Spleen (tissue), 11 donors: ENCODE measurements around the gene AHRR. TPM values are rescaled to one million over a fixed set of nuclear protein-coding genes. Genes with fewer than 3 reads are reported as not detected.
"Not testable (repeated sequence)": the region's sequence is repeated elsewhere in the genome, so short reads cannot be mapped to it uniquely, and the experiment has no call there.

ENCODE experiments used
- DNase-seq: peaks from one replicate; pipeline ENCODE4 v3.0.0-alpha.2; 2020
- H3K27ac ChIP-seq, 8 donors: fragments of 200-600 bp; sonication (generic) in 7 of 8; 1 replicate in 4 of 8; 2 replicates in 4 of 8; pipeline versions ENCODE4 v1.5.0 to v1.8.0; 2016 to 2021; ENCODE audit warnings: inconsistent platforms in 4 of 8, mild to moderate bottlenecking in 4 of 8, moderate library complexity in 1 of 8
- H3K27me3 ChIP-seq, 7 donors: fragments of 200-600 bp; sonication (generic) in 6 of 7; replicated peaks in 1 of 7; 1 replicate in 4 of 7; 2 replicates in 3 of 7; pipeline versions ENCODE4 v1.5.0 to v1.8.0; 2016 to 2021; ENCODE audit warnings: inconsistent platforms in 3 of 7, mild to moderate bottlenecking in 1 of 7
- H3K36me3 ChIP-seq, 6 donors: fragments of 200-600 bp; sonication (generic) in 5 of 6; 1 replicate in 4 of 6; 2 replicates in 2 of 6; pipeline versions ENCODE4 v1.5.0 to v1.8.0; 2016 to 2021; ENCODE audit warnings: inconsistent platforms in 2 of 6
- H3K4me1 ChIP-seq, 6 donors: fragments of 200-600 bp; sonication (generic) in 5 of 6; 1 replicate in 3 of 6; 2 replicates in 3 of 6; pipeline versions ENCODE4 v1.5.0 to v1.8.0; 2016 to 2021; ENCODE audit warnings: inconsistent platforms in 3 of 6
- H3K4me3 ChIP-seq, 8 donors: fragments of 200-600 bp; sonication (generic) in 7 of 8; 1 replicate in 4 of 8; 2 replicates in 4 of 8; pipeline versions ENCODE4 v1.5.0 to v1.8.0; 2016 to 2021; ENCODE audit warnings: inconsistent platforms in 4 of 8, mild to moderate bottlenecking in 4 of 8, moderate library complexity in 2 of 8
- H3K9me3 ChIP-seq, 8 donors: fragments of 200-600 bp; sonication (generic) in 7 of 8; 1 replicate in 4 of 8; 2 replicates in 4 of 8; pipeline versions ENCODE4 v1.5.0 to v1.8.0; 2016 to 2021; ENCODE audit warnings: inconsistent platforms in 4 of 8
- CTCF ChIP-seq, 11 experiments: fragments of 200-600 bp in 7 of 11; fragments of 450-650 bp in 4 of 11; sonication (generic) in 4 of 11; IDR thresholded peaks in 8 of 11; conservative IDR thresholded peaks in 3 of 11; 1 replicate in 7 of 11; 2 replicates in 4 of 11; pipeline versions ENCODE4 v1.4.0 to v1.8.0; 2016 to 2021; ENCODE audit warnings: antibody characterized with exemption in 11 of 11, inconsistent platforms in 4 of 11, mild to moderate bottlenecking in 1 of 11
- POLR2A ChIP-seq, 3 donors: fragments of 450-650 bp; IDR thresholded peaks; one replicate each; pipeline ENCODE4 v1.5.1; 2017; ENCODE audit warnings: antibody characterized with exemption in 3 of 3, mild to moderate bottlenecking in 1 of 3
- POLR2AphosphoS5 ChIP-seq, 3 donors: sonication (generic); formaldehyde crosslinking; IDR thresholded peaks; one replicate each; pipeline ENCODE4 v1.5.1; 2017; ENCODE audit warnings: antibody characterized with exemption in 3 of 3
- WGBS, 5 donors: extraction: QIAGEN DNeasy Blood & Tissue Kit in 3 of 5; methylation state at CpG; one replicate each; pipeline versions ENCODE4 v1.1.5 to v1.1.7; 2013 to 2018; 5-methylcytosine and 5-hydroxymethylcytosine counted together
- intact Hi-C: fragments of 100-400 bp; cut with DNase I; formaldehyde crosslinking; loops from one replicate; pipeline ENCODE4 v1.15.0; 2023; ENCODE audit warnings: low total_unique reads
- polyA plus RNA-seq, 3 donors: library from polyadenylated mRNA; stranded (reverse); fragments of 200-250 nt; gene quantifications; one replicate each; pipeline ENCODE4 v1.2.1, GENCODE V29; 2013
- total RNA-seq, 7 donors: library from RNA; depleted of rRNA in 3 of 7; stranded (reverse); fragments of >200 nt in 3 of 7; fragmentation: NEBNext Ultra II Directional in 4 of 7; extraction: Animal tissue kit (Norgen Biotek cat#: 25700) in 4 of 7; gene quantifications; one replicate each; pipeline versions ENCODE4 v1.1.0 to v1.2.1, GENCODE V29; 2016 to 2021
- donor health status: healthy with polysubstance abuse.
- donor health status: DM: no; HTN: no; CAD: no; lungs with moderate emphysema.
- donor health status: DM: no; HTN: no; CAD: no.
- donor health status: Bipolar disorder and iron deficiency.
- donor health status: healthy.
- donor health status: DM: no; HTN: no; CAD: no.
- donor health status: DM: yes; HTN: yes; CAD: no.

The AHRR gene
- total and polyA plus RNA-seq, 10 donors, result 0.96 to 28.5 (median 13.2) TPM

- DNase-seq, result no peak
- H3K9me3 ChIP-seq, result no peaks in the 10 kb centered on the region
- no peak overlapping the region for H3K27ac ChIP-seq
- TF ChIP-seq CTCF (IDR thresholded peaks at IDR 0.05 in 8 of 11, conservative IDR thresholded peaks at IDR 0.05 in 3 of 11) (no peak), POLR2A (IDR thresholded peaks at IDR 0.05) (no peak), POLR2AphosphoS5 (IDR thresholded peaks at IDR 0.05) (no peak)
- peaks cover 0 to 25% (median 2%) of the 10 kb centered on the region in 6 donors for H3K36me3 ChIP-seq
- no peaks in the 10 kb centered on the region for H3K27me3 ChIP-seq
- 36 to 92% (median 83%) methylated on average over 2 of the region's 2 CpGs; no CpG with 5 or more reads in 2 of the 5 donors for WGBS, 5 donors
- intact Hi-C loops, result no loop called here
- peaks cover 0 to 25% (median 0%) of the 10 kb centered on the region in 6 donors for H3K4me1 ChIP-seq
- no peak overlapping the region for H3K4me3 ChIP-seq
Measured at GRCh38 chr5:298737-299125, 22.8 kb upstream of the AHRR start.

GRCh38 chr5:299921-300320 is 21.6 kb upstream of the AHRR start:
- H3K27ac ChIP-seq, H3K4me3 ChIP-seq, H3K27me3 ChIP-seq, intact Hi-C loops, H3K9me3 ChIP-seq, DNase-seq: not testable (repeated sequence)
- H3K4me1 ChIP-seq, result peaks cover 0 to 25% (median 0%) of the 10 kb centered on the region in 6 donors
- WGBS, 5 donors, result 62 to 85% (median 80%) methylated on average over 2 to 5 of the region's 5 CpGs
- peaks cover 0 to 15% (median under 1%) of the 10 kb centered on the region in 6 donors for H3K36me3 ChIP-seq

GRCh38 chr5:300691-301435 is 20.7 kb upstream of the AHRR start:
- Histone ChIP-seq H3K36me3 (peaks cover 0 to 23% (median 10%) of the 10 kb centered on the region in 6 donors), H3K4me1 (peaks cover 0 to 25% (median 0%) of the 10 kb centered on the region in 6 donors)
- DNase-seq, result peak; percentile 55
- H3K27me3 ChIP-seq, intact Hi-C loops, H3K27ac ChIP-seq, H3K9me3 ChIP-seq, H3K4me3 ChIP-seq: not testable (repeated sequence)
- WGBS, 5 donors, result 90 to 95% (median 93%) methylated on average over 20 to 21 of the region's 21 CpGs

GRCh38 chr5:302416-302815 is 19.1 kb upstream of the AHRR start:
- WGBS, 5 donors, result 83 to 91% (median 86%) methylated on average over 1 to 8 of the region's 8 CpGs
- intact Hi-C loops, H3K4me3 ChIP-seq, H3K27me3 ChIP-seq, H3K27ac ChIP-seq, DNase-seq, H3K9me3 ChIP-seq: not testable (repeated sequence)
- H3K36me3 ChIP-seq, result peaks cover 0 to 36% (median 16%) of the 10 kb centered on the region in 6 donors
- H3K4me1 ChIP-seq, result peaks cover 0 to 11% (median 0%) of the 10 kb centered on the region in 6 donors

- Histone ChIP-seq H3K4me3 (no peak overlapping the region), H3K36me3 (peaks cover 0 to 41% (median 19%) of the 10 kb centered on the region in 6 donors), H3K27ac (no peak overlapping the region), H3K4me1 (peaks cover 0 to 11% (median 0%) of the 10 kb centered on the region in 6 donors), H3K27me3 (no peaks in the 10 kb centered on the region), H3K9me3 (no peaks in the 10 kb centered on the region)
- no peak for TF ChIP-seq CTCF (IDR thresholded peaks at IDR 0.05 in 8 of 11, conservative IDR thresholded peaks at IDR 0.05 in 3 of 11)
- no peak for TF ChIP-seq POLR2AphosphoS5 (IDR thresholded peaks at IDR 0.05)
- no peak for TF ChIP-seq POLR2A (IDR thresholded peaks at IDR 0.05)
- no peak for DNase-seq
- WGBS, 5 donors, result 81 to 92% (median 86%) methylated on average over 8 of the region's 8 CpGs
- intact Hi-C loops, result no loop called here
Measured at GRCh38 chr5:302966-303365, 18.5 kb upstream of the AHRR start.

GRCh38 chr5:303741-304140 is 17.8 kb upstream of the AHRR start:
- H3K4me3 ChIP-seq, H3K27ac ChIP-seq, intact Hi-C loops, H3K9me3 ChIP-seq, H3K27me3 ChIP-seq: not testable (repeated sequence)
- peaks cover 0 to 49% (median 21%) of the 10 kb centered on the region in 6 donors for H3K36me3 ChIP-seq
- 86 to 96% (median 89%) methylated on average over 4 to 8 of the region's 8 CpGs for WGBS, 5 donors
- H3K4me1 ChIP-seq, result peaks cover 0 to 15% (median 3%) of the 10 kb centered on the region in 6 donors
- peak; percentile 53 for DNase-seq
